Measurements from ENCODE around the gene CRABP2.

The CRABP2 gene

GRCh38 chr1:156709757-156710489, 4.5 kb upstream of the CRABP2 start:
- Mint-ChIP-seq H3K36me3 (ENCODE audit: low read depth) (peaks cover 4% of the 10 kb centered on the region), H3K4me1 (peaks cover 75% of the 10 kb centered on the region), H3K27ac (peak overlapping the region; percentile 99), H3K27me3 (ENCODE audit: low read depth, poor library complexity) (peaks cover 3% of the 10 kb centered on the region), H3K4me3 (peak overlapping the region; percentile 47), H3K9me3 (no peaks in the 10 kb centered on the region)
- no peak for TF ChIP-seq CTCF (IDR thresholded peaks at IDR 0.05)
- no peak for DNase-seq

GRCh38 chr1:156709031-156709430, 3.6 kb upstream of the CRABP2 start:
- DNase-seq, result no peak
- peaks cover 3% of the 10 kb centered on the region for H3K27me3 Mint-ChIP-seq (ENCODE audit: low read depth, poor library complexity)
- H3K4me1 Mint-ChIP-seq, result peaks cover 74% of the 10 kb centered on the region
- no peak for TF ChIP-seq CTCF (IDR thresholded peaks at IDR 0.05)
- H3K9me3 Mint-ChIP-seq, result no peaks in the 10 kb centered on the region
- H3K27ac Mint-ChIP-seq, result peak overlapping the region; percentile 97
- H3K4me3 Mint-ChIP-seq, result peak overlapping the region; percentile 69
- peaks cover 4% of the 10 kb centered on the region for H3K36me3 Mint-ChIP-seq (ENCODE audit: low read depth)

DNA sequence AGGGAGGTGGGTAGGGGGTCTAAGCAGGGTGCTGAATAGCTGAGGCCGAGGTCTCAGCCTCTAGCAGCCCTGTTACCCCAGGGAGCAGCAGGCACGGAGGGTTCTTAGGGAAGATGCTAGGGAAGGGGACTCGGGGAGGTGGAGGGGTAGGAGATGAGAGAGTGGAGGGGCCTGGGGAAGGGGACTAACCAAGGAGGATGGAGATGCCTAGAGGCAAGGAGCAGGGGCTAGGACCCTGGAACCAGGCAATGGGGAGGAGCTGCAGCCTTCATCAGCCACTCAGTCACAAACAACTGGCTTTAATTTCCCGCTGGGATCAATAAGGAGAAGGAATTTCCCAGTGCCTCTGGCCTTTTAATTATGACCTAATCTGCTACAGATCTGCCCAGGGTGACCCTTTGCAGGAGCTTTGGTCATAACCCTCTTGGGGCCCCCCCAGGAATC, 2.9 kb upstream of the CRABP2 start:
- no peak for DNase-seq
- Mint-ChIP-seq H3K4me1 (peaks cover 82% of the 10 kb centered on the region), H3K9me3 (no peaks in the 10 kb centered on the region)

DNA sequence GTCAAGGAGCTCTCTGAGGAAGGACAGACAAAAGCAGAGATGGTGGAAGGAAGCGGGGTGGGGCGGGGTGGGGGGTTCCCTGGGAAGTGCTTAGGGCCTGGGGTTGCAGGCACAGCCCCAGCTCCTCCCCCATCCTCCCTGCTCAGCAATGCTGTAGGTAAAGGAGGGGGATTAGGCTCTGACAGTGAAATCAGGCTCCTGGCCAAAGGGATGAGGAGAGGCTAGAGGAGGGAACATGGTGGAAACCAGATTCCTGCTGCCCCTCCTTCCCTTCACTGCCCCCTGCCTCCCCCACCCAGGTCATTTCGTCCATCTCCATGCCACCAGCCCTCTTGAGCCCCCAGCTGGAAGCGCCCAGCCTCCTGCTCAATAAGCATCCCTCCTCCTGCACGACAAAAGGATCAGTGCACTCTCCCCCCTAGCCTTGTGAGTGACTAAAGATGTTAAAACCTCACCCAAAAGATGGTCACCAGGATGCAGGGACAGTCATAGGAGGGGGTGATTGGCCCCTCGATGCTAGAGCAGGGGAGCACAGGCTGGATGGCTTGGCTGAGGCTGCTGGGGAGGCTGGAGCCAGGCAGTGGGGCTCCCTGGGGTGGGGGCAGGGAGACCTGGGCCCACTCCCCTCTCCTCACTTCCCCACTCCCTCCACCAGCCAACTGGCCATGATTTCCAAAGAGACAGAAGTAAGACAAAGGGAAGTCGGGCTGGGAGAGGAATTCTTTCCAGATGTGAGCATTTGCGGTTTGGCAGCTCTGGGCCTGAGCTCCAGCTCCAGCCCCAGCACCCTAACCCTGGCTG, 2.2 kb upstream of the CRABP2 start:
- no peak for DNase-seq
- Mint-ChIP-seq H3K9me3 (no peaks in the 10 kb centered on the region), H3K36me3 (ENCODE audit: low read depth) (peaks cover 14% of the 10 kb centered on the region), H3K27ac (peak overlapping the region; percentile 99), H3K4me1 (peaks cover 82% of the 10 kb centered on the region), H3K4me3 (peak overlapping the region; percentile 95), H3K27me3 (ENCODE audit: low read depth, poor library complexity) (peaks cover 3% of the 10 kb centered on the region)
- TF ChIP-seq CTCF (IDR thresholded peaks at IDR 0.05), result no peak

More for the DNA sequence above, 2.9 kb upstream of the CRABP2 start:
- peaks cover 3% of the 10 kb centered on the region for H3K27me3 Mint-ChIP-seq (ENCODE audit: low read depth, poor library complexity)
- H3K27ac Mint-ChIP-seq, result peak overlapping the region; percentile 97
- H3K4me3 Mint-ChIP-seq, result peak overlapping the region; percentile 69
- peaks cover 10% of the 10 kb centered on the region for H3K36me3 Mint-ChIP-seq (ENCODE audit: low read depth)
- TF ChIP-seq CTCF (IDR thresholded peaks at IDR 0.05), result no peak

DNA sequence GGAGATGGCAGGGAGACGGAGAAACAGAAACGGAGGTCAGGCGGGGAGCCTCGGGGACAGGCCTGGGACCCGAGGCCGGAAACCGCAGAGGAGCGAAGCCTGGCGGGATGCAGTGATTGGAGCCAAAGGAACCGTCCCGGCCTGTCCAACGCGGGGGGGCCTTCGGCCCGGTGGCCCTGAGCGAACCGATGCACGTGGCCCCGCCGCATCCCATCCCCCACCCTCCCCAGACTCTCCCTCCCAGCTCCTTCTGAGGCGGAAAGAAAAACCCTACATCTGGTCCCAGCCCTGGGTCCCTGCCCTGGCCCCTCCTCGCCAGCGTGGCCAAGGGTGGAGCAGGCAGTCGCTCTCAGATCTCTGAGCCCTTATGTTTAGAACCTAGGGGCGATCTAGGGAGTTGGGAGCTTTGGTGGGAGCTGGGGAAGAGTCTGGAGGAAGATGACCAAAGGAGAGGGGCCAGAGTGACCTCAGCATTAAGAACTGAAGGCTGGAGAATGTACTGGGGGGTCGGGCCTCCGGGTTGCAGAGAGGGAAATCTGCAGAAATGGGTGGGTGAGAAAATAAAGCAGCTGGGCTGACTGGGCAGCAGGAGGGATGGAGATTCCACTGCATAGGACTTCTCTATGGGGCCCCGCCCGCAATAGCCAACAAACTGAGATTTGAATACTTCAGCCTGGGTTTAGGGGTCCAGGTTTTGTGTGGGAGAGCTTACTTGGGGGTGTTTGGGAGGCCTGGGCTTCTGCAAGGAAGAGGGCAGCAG, 1.5 kb upstream of the CRABP2 start:
- H3K4me3 Mint-ChIP-seq, result peak overlapping the region; percentile 95
- H3K27ac Mint-ChIP-seq, result peak overlapping the region; percentile 99
- H3K36me3 Mint-ChIP-seq (ENCODE audit: low read depth), result peaks cover 14% of the 10 kb centered on the region
- peaks cover 82% of the 10 kb centered on the region for H3K4me1 Mint-ChIP-seq
- H3K27me3 Mint-ChIP-seq (ENCODE audit: low read depth, poor library complexity), result peaks cover 3% of the 10 kb centered on the region
- H3K9me3 Mint-ChIP-seq, result no peaks in the 10 kb centered on the region
- peak; percentile 82 for DNase-seq
- TF ChIP-seq CTCF (IDR thresholded peaks at IDR 0.05), result no peak
